ENCODE data around the gene ABLIM3.

GRCh38 chr5:149195337-149195887 is 54.1 kb downstream of the ABLIM3 start:
- no peak for TF ChIP-seq CTCF (IDR thresholded peaks at IDR 0.05; ENCODE audit: extremely low read depth in 1 of 2, insufficient read depth in 1 of 2, low read depth in 1 of 2, low read length in 2 of 2)
- TF ChIP-seq EZH2 (IDR thresholded peaks at IDR 0.05; ENCODE audit: borderline replicate concordance, low read depth, low read length, severe bottlenecking) = no peak
- no peak for TF ChIP-seq POLR2A (IDR thresholded peaks at IDR 0.05; ENCODE audit: low read depth, low read length)
- no peak for TF ChIP-seq POLR2AphosphoS5 (IDR thresholded peaks at IDR 0.05; ENCODE audit: insufficient read depth, low read depth, low read length)
- no peak for TF ChIP-seq JUN (IDR thresholded peaks at IDR 0.05; ENCODE audit: borderline replicate concordance, insufficient read depth, insufficient read length, low read depth)
- TF ChIP-seq MYC (IDR thresholded peaks at IDR 0.05; ENCODE audit: low read depth, low read length) = no peak
- no peak for TF ChIP-seq MAX (IDR thresholded peaks at IDR 0.05; ENCODE audit: insufficient read depth, insufficient read length)
- TF ChIP-seq GATA2 (IDR thresholded peaks at IDR 0.05; ENCODE audit: insufficient read depth, insufficient read length, low read depth, low read length) = no peak
- no peak for TF ChIP-seq FOS (IDR thresholded peaks at IDR 0.05; ENCODE audit: borderline replicate concordance, insufficient read depth, low read length)
